ENCODE measurements around the gene MAPK7. TPM values are rescaled to one million over a fixed set of nuclear protein-coding genes. Genes with fewer than 3 reads are reported as not detected.

The MAPK7 gene
- total and polyA plus RNA-seq, 8 donors = 19.8 to 33.8 (median 24.3) TPM

- no peaks in the 10 kb centered on the region for H3K36me3 ChIP-seq
- peaks cover 0 to 18% of the 10 kb centered on the region in 2 donors for H3K27me3 ChIP-seq
- peaks cover 0 to 36% of the 10 kb centered on the region in 2 donors for H3K4me1 ChIP-seq
- intact Hi-C loops (cut with DNase I) = loop anchor here in 1 of 2 donors (5.0 kb wide), 1 partner anchor 81 kb away; no protein-coding TSS in a partner anchor
- DNase-seq (peak in 1 of 4 donors; percentile 21), ATAC-seq (no peak)
- no peak overlapping the region for H3K27ac ChIP-seq
- H3K4me3 ChIP-seq = no peak overlapping the region
- H3K9me3 ChIP-seq = no peaks in the 10 kb centered on the region
- TF ChIP-seq, protein P1, sequence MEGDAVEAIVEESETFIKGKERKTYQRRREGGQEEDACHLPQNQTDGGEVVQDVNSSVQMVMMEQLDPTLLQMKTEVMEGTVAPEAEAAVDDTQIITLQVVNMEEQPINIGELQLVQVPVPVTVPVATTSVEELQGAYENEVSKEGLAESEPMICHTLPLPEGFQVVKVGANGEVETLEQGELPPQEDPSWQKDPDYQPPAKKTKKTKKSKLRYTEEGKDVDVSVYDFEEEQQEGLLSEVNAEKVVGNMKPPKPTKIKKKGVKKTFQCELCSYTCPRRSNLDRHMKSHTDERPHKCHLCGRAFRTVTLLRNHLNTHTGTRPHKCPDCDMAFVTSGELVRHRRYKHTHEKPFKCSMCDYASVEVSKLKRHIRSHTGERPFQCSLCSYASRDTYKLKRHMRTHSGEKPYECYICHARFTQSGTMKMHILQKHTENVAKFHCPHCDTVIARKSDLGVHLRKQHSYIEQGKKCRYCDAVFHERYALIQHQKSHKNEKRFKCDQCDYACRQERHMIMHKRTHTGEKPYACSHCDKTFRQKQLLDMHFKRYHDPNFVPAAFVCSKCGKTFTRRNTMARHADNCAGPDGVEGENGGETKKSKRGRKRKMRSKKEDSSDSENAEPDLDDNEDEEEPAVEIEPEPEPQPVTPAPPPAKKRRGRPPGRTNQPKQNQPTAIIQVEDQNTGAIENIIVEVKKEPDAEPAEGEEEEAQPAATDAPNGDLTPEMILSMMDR (IDR thresholded peaks at IDR 0.05) = no peak
Measured at GRCh38 chr17:19365833-19366636, 12.3 kb upstream of the MAPK7 start.

- no peak overlapping the region for H3K4me3 ChIP-seq
- H3K27me3 ChIP-seq = peaks cover 0 to 18% of the 10 kb centered on the region in 2 donors
- H3K36me3 ChIP-seq = no peaks in the 10 kb centered on the region
- H3K9me3 ChIP-seq = no peaks in the 10 kb centered on the region
- intact Hi-C loops (cut with DNase I) = loop anchor here in 1 of 2 donors (5.0 kb wide), 1 partner anchor 81 kb away; no protein-coding TSS in a partner anchor
- peaks cover 0 to 39% of the 10 kb centered on the region in 2 donors for H3K4me1 ChIP-seq
- no peak overlapping the region for H3K27ac ChIP-seq
- no peak for ATAC-seq
- TF ChIP-seq, protein P1 (IDR thresholded peaks at IDR 0.05) = no peak
- DNase-seq = peak in 1 of 4 donors; percentile 17
Measured at GRCh38 chr17:19366637-19366972, 11.7 kb upstream of the MAPK7 start.

GRCh38 chr17:19368229-19368628 is 10.1 kb upstream of the MAPK7 start:
- Histone ChIP-seq H3K36me3 (no peaks in the 10 kb centered on the region), H3K4me1 (peaks cover 0 to 37% of the 10 kb centered on the region in 2 donors), H3K27me3 (peaks cover 0 to 14% of the 10 kb centered on the region in 2 donors), H3K4me3 (no peak overlapping the region), H3K27ac (no peak overlapping the region), H3K9me3 (no peaks in the 10 kb centered on the region)
- intact Hi-C loops (cut with DNase I) = loop anchor here in 1 of 2 donors (5.0 kb wide), 1 partner anchor 79 kb away; no protein-coding TSS in a partner anchor
- no peak for ATAC-seq
- TF ChIP-seq, protein P1 (IDR thresholded peaks at IDR 0.05) = no peak
- DNase-seq = peak in 1 of 4 donors; percentile 8

- Histone ChIP-seq H3K36me3 (no peaks in the 10 kb centered on the region), H3K27ac (peak overlapping the region in 1 of 2 donors; percentile 13), H3K27me3 (peaks cover 0 to 10% of the 10 kb centered on the region in 2 donors), H3K4me3 (no peak overlapping the region), H3K4me1 (peaks cover 0 to 37% of the 10 kb centered on the region in 2 donors), H3K9me3 (no peaks in the 10 kb centered on the region)
- peak in 1 of 4 donors; percentile 30 for DNase-seq
- ATAC-seq = no peak
- intact Hi-C loops (cut with DNase I) = loop anchor here in 1 of 2 donors (5.0 kb wide), 1 partner anchor 78 kb away; no protein-coding TSS in a partner anchor
- TF ChIP-seq, protein P1 (IDR thresholded peaks at IDR 0.05) = no peak
Measured at GRCh38 chr17:19369107-19369778, 9.1 kb upstream of the MAPK7 start.
